GM19463 (cell line): ENCODE data around the gene TDRD7.
"Not testable (repeated sequence)": the region's sequence is repeated elsewhere in the genome, so short reads cannot be mapped to it uniquely, and the experiment has no call there.

Experiments
- ATAC-seq: cut with Tn5 transposase; IDR thresholded peaks from one replicate; pipeline ENCODE4 v1.9.1; 2021; ENCODE audit warnings: mild to moderate bottlenecking, moderate library complexity; ENCODE audit not compliant: unreplicated experiment

Gene TDRD7

DNA sequence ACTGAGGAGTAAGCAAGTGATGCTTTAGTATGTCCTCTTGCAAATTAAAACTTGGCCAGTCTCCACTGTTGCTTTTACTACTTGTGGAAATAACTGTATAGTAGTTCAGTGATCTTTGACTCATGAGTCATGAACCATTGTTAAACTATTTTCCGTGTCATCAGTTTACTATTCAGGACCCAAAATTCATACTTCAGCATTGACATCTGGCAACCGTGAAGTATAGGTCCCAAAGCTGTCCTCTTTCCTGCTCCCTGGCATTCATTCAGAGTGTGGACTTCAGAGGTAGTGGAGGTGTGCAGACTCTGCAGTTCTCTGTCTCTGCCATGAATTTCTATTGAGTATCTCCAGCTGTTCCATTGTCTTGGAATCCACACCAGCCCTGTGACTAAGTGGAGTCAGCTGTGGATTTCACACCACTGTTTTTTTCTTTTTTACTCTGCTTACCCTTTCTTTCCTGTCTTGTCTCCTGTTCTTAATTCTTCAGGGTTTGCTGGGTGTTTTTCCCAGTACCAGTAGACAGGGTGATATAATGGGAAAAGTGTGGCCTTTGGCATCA, 7.5 kb downstream of the TDRD7 start:
- ATAC-seq = no peak

DNA sequence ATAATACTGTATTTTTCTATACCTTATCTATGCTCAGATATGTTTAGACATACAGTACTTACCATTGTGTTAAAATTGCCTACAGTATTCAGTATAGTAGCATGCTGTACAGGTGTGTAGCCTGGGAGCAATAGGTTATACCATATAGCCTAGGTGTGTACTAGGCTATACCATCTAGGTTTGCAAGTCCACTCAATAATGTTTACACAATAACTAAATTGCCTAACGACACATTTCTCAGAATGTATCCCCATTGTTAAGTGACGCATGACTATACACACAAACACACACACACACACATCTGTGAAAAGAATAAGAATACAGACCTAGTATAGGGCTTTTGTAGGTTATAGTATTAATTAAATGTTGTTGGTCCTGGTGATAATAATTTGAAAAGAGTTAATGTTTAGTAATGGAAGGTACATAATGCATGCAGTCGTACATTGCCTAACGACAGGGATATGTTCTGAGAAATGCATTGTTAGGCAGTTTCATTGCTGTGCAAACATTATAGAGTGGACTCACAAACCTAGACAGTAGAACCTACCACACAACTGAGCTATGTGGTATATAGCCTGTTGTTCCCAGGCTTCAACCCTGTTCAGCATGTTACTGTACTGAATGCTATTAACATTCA, 13.6 kb downstream of the TDRD7 start:
- ATAC-seq = no peak

DNA sequence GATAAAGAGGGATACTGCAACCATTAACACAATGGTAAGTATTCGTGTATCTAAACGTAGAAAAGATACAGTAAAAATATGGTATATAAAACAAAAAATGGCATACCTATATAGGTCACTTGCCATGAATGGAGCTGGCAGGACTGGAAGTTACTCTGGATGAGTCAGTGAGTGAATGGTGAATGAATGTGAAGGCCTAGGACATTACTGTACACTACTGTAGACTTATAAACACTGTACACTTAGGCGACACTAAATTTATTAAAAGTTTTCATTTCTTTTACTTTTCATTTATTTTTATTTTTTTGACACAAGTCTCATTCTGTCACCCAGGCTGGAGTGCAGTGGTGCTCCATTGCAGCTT, 14.1 kb downstream of the TDRD7 start:
- ATAC-seq = no peak

DNA sequence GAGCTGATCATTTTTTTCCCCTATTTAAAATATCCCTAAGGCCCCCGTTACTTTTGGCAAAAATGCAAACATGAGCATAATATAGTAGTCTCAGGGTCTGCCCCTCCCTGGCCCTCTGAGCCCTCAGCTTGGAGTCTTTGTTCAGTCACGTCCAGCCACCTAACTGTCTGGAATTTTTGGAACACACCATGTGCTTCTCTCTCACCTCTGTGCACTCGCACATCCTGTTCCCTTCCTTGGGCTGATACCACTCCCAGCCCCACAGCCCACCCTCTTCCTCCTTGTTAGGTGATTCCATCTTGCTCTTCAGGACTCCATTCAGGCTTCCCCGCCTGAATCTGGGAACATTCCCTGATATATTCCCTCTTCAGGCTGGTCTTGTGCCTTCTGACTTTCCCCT, 16.0 kb downstream of the TDRD7 start:
- ATAC-seq = no peak

DNA sequence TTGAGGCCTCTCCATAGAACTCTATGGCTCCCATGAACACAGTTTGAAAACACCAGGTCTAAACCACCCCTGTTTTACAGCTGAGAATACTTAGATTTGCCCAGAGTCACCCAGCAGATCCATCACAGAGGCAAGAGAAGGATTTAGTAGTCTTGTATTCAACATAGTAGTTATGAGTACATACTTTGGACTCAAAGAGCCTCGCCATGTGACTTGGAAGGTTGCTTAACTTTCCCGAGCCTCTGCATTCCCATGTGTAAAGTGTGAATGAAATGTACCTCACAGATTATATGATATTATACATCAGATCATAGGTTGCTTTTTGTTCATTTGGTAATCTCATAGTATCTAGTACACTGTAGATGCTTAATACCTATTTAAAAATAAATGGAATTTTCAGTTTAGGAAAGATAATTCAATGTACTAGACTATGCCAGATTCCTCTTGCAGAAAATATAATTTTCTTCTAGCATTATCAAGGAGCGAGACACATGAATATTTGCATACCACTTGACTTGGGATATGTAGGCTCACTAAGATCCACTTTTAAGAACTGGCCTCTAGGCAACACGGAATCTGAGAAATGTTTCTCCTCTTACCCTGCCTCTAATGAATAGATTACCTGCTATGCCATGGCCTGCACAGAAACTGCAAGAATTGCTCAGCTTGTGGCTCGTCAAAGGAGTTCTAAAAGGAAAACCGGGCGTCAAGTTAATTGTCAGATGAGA, 18.6 kb downstream of the TDRD7 start:
- ATAC-seq = no peak

DNA sequence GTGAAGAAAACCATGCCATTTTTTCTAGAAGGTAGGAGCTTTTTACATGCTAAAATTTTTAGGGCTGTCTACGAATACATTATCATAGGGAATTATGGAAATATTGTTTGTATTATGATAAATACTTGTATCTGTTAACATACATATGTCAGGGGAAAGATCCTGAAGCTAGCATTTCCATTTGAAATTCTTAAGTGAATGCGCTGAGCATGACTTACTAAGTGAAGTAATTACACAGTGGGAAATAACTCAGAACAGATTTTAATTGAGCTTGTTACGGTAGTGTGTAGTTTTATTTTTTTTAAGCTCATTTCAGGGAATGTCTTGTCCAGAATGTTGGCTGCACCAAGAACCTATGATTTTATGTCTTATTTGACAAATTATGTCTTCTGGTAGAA, 19.1 kb downstream of the TDRD7 start:
- ATAC-seq = no peak

DNA sequence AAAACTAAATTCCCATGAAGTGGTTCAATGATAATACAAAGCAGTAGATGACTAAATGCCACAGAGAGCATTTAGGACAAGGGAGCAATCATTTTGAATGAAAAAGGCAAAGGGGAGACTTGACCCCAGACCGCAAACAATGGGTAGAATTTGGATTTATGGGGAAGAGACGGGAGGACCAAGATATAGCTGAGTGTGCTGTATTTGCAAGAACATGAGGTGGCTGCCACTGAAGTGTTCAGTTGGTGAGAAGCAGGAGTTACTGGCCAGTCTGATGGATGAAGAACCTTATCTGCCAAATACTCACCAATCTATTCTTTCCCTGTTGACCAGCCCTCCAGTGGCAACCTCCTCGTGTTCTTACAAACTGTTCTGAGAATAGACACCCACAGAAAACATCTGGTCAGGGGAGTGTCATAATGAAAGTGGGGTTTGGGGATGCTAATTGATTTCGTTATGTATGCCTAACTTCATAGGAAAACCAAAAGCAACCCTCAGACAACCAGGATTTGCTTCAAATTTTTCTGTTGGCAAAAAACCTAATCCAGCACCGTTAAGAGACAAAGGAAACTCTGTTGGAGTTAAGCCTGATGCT, 19.8 kb downstream of the TDRD7 start:
- ATAC-seq = no peak

DNA sequence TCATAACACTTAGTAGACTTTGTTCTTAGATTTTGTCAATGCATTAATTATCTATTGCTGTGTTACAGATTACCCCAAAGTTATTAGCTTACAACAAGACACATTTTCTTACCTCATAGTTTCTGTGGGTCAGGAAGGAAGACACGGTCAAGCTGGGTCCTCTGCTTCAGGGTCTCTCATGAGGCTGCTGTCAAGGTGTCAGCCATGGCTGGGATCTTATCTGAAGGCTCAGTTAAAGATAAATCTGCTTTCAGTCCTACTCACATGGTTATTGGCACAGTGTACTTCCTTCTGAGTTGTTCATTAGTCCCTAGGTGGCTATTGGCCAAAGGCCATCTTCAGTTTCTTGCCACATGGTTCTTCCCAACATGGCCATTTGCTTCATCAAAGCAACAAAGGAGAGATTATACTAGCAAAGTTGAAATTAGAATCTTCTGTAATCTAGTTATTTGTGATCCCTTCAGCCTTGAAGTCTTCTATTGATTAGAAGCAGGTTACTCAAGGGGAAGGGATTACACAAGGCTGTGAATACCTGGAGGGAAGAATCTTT, 25.2 kb downstream of the TDRD7 start:
- no peak for ATAC-seq

DNA sequence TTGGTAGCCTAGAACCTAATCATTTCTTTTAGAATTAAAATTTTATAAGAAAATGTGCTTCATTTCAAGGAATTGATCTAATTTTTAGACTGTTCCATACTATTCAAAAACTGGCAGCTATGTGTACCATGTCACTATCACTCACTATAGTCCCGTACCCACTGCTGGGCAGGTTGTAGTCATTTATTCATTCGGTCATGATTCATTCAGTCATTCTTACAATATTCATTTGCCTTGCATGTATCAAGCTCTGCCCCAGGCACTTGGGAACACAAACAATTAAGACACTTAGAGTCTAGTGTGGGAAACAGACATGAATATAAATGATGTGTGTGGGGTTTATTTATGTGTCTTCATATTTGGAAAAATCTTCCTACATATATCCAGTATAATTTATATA, 26.4 kb downstream of the TDRD7 start:
- no peak for ATAC-seq

DNA sequence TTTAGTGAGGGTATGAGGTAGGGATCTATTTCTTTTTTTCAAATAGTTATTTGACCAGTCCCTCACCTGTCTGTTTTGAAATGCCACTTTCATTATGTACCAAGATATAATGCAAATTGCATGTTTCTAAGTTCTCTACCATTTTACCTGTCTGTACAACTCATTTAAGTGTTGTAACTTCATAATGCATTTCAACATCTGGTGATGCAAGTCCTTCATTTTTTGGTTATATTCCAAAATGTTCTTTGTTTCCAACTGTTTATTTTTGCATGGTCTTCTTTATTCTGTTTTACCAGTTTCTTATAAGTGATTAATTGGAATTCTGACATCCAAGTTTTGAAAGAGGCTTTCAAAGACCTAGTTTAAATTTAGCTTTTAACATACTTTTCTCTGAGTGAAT, 26.8 kb downstream of the TDRD7 start:
- ATAC-seq = no peak

DNA sequence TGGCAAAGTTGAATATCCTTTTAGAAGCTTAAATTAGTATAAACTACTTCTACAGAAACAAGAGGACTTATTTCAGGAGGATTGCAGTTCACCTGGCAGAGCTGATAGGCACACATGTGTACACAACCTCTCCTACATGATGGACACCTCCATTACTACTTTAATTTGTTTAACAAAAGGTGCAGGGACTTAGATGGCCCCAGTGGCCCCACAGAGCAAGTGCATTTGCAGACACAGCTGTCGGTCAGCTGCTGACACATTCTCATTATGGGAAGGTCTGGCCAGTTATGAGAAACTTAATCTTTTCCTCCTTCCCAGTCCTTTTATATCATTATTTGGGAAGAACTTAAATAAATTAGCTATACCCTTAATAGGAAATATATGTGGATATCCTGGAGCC, 28.3 kb downstream of the TDRD7 start:
- ATAC-seq = no peak

DNA sequence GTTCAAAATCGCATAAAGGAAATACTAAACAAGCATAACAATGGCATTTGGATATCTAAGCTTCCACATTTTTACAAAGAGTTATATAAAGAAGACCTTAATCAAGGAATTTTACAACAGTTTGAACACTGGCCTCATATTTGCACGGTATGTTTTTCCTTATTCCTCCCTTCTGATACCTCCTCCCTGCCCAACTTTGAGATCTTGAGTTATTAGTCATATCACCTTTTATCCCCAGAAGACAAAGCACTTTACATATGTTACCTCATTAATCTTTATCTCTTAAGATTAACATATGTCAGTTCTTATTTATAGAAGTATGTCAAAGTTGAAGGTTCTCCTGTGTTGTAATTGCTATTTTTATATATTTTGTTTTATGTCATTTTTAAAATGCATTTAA, 29.8 kb downstream of the TDRD7 start:
- no peak for ATAC-seq

DNA sequence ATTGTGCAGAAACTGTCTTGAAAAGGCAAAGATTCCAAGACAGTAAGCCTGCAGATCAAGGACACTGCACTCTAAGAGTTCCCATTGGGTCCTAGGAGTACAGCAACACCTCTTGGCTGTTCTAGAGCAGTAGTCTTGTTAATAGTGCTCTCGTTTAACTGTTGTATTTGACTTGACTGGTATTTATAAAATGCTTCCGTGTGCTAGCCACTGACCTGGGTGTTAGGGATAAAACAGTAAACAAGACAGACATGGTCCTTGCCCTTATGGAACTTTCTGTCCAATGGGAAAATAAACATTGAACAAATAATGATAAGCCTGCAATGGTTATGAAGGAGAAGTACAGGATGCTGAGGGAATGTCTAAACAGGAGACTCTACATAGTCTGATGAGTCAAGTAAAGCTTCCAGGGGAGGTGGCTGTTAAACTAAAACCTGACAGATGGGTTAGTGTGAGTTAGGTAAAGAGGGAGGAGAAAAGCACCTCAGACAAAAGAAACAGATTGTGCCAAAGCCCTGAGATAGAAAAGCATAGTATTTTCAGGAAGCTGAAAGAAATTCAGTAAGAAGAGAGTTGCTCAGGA, 33.3 kb downstream of the TDRD7 start:
- ATAC-seq = no peak

DNA sequence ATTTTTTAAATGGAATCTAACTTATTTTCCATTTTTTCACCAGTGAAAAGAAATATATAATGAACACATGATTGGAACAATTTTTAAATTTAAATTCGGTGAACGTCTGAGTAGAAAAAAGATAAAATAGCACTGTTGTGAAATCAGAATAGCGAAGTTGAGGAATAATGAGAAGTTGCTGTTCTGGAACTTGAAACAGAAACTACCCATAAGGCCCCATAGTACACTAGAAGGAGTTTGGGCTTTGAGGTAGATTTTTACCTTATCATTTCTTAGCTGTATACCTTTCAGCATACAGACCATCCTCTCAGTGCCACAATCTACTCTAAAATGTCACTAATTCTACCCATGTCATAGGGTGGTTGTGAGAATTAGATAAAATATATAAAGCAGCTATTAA, 35.1 kb downstream of the TDRD7 start:
- no peak for ATAC-seq

DNA sequence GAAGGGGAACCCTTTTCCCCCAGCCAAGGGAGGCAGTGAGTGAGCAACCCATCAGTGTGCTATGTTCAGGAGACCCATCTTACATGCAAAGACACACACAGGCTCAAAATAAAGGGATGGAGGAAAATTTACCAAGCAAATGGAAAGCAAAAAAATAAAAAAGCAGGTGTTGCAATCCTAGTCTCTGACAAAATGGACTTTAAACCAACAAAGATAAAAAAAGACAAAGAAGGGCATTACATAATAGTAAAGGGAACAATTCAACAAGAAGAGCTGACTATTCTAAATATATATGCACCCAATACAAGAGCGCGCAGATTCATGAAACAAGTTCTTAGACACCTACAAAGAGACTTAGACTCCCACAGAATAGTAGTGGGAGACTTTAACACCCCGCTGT, 41.7 kb downstream of the TDRD7 start:
- not testable (repeated sequence) for ATAC-seq

DNA sequence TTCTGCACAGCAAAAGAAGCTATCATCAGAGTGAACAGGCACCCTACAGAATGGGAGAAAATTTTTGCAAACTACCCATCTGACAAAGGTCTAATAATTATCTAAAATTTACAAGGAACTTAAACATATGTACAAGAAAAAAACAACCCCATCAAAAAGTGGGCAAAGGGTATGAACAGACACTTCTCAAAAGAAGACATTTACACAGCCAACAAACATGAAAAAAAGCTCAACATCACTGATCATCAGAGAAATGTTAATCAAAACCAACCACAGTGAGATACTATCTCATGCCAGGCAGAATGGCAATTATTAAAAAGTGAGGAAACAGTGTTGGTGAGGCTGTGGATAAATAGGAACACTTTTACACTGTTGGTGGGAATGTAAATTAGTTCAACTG, 44.9 kb downstream of the TDRD7 start:
- not testable (repeated sequence) for ATAC-seq

DNA sequence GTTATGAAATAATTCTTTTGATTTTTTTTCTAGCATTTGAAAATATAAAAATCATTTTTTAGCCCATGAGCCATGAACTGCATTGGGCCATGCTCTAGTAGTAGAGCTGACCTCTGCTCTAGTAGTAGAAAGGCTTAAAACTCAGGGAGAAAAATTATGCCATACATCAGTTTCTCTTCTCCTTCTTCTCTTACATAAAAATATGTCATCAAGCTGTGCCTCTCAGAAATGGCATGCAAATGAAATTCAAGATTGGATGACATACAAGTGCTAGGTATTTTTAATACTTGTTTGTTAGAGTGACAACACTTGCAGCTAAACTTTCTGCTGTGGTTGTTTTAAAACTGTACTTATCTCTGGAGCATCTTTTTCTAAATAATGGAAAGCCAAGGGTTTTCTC, 47.4 kb downstream of the TDRD7 start:
- ATAC-seq = no peak

DNA sequence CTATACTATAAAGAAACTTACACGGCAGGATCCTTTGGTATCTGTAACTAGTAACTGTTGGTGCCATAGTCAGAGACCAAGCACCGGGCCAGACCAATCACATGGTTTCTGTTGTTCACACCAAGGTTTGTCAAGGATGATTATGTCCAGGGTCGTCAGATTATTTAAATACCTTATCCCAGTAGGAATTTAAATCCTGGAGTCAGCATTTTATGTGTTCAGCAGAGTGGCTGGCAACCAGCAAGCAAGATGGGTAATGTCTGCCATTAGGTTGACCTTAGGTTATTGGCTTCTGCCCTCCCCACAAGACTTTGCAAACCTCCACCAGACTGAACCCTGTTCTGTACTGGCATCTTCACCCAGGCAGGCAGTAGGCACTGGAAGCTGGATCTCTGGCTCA, 50.3 kb downstream of the TDRD7 start:
- no peak for ATAC-seq

DNA sequence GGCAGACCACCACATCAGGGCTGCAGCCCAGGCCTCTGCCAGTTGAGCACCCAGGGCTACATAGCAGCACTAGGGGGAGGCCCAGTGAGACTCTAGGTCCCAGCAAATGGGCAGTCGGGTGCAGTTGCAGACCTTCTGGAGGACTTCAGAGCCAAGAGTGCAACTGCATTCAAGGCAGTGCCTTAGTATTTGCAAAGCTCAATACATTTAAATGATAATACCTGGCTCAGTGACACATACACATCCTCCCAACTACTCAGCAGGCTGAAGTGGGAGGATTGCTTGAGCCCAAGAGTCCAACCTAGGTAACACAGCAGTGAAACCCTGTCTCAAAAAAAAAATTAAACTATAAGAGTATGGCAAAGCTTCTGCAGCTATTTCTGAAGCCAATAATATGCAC, 51.0 kb downstream of the TDRD7 start:
- no peak for ATAC-seq

DNA sequence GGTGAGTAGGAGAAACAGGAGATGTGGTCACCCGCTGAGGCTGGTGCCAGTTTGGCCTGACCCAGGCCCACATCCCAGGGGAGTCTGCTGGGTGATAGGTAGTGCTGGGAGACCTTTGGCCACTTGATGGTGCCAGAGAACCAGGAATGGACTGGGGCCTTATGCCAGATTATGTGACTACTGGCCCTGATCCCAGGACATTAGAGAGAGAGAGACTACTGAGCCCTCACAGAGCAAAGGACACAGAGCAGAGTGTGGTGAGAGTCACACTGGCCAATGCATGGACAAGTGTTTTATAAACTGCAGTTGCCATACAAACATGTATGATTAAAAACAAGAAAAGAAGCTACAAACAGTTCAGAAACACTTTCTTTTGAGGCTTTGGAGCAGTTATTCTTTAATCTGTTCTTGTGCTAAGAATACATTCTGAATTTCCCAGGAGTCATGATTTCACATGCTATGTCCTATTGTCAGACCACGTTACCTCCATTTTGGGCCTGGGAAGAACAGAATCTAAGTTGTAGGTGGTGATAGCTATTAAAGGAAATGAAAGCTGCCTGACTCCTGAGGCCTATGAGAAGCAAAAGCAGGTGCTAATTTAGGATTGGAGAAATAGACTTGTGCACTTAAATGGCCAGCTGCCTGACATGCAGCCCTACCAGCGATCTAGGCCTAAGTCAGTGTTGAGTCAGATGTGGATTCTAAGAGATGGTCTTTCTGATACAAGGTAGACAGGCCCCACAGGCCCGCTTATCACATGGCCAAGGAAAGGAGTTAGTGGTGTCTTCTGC, 57.0 kb downstream of the TDRD7 start:
- peak; percentile 71 for ATAC-seq

DNA sequence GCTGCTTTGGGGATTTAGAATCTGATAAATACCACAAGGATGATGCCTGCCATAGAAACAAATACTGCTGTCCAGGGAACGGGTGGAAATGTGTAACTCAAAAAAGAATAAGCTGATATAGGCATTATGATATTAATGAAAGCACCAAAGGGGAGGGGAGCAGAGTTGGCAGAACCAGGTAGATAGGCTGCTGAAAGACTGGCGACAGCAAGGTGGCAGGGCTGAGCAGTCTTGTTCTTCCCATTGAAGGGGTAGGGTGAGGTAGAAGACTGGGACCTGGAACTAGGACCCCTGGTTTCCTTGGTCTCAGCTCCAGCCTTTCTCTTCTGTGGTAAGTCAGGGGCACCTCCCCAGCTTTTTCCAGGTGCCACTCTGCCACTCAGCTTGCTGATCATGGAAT, 58.2 kb downstream of the TDRD7 start:
- no peak for ATAC-seq
